Astrocyte (in vitro differentiated cells and primary cell): ENCODE data around the gene CHMP6. TPM values are rescaled to one million over a fixed set of nuclear protein-coding genes. Genes with fewer than 3 reads are reported as not detected.
A peak's percentile ranks its signal among the peaks of the same experiment; 100 is the strongest.

Experiments used
- DNase-seq: peaks from one replicate; pipeline ENCODE4 v3.0.0-alpha.2; 2010; ENCODE audit warnings: low read depth
- FAIRE-seq: peaks from 2 replicates; lab custom pipeline; 2011; peaks lifted over from hg19 to GRCh38; lab: Jason Lieb, UNC
- H2AFZ ChIP-seq: 2 replicates; pipeline ENCODE4 v1.6.0; 2012; ENCODE audit warnings: low read depth, low read length, inconsistent platforms
- H3K27ac ChIP-seq: 2 replicates; pipeline ENCODE4 v1.5.1; 2011; ENCODE audit warnings: low read depth, low read length, inconsistent platforms
- H3K27me3 ChIP-seq: 2 replicates; pipeline ENCODE4 v1.6.0; 2011; ENCODE audit warnings: low read length, inconsistent platforms; ENCODE audit not compliant: insufficient read depth
- H3K36me3 ChIP-seq: 2 replicates; pipeline ENCODE4 v1.5.1; 2011; ENCODE audit warnings: low read length, inconsistent platforms; ENCODE audit not compliant: insufficient read depth
- H3K4me1 ChIP-seq: 2 replicates; pipeline ENCODE4 v1.5.1; 2011; ENCODE audit warnings: low read length, inconsistent platforms; ENCODE audit not compliant: insufficient read depth
- H3K4me2 ChIP-seq: 2 replicates; pipeline ENCODE4 v1.6.0; 2012; ENCODE audit warnings: low read length, inconsistent platforms
- H3K4me3 ChIP-seq: 2 replicates; pipeline ENCODE4 v1.5.1; 2011; ENCODE audit warnings: low read depth, mild to moderate bottlenecking, low read length, inconsistent platforms; ENCODE audit not compliant: insufficient read depth
- H3K79me2 ChIP-seq: 2 replicates; pipeline ENCODE4 v1.6.0; 2012; ENCODE audit warnings: mild to moderate bottlenecking, low read length, inconsistent platforms; ENCODE audit not compliant: insufficient read depth
- H3K9ac ChIP-seq: 2 replicates; pipeline ENCODE4 v1.6.0; 2012; ENCODE audit warnings: mild to moderate bottlenecking, low read length, inconsistent platforms
- H3K9me3 ChIP-seq: 2 replicates; pipeline ENCODE4 v1.5.1; 2012; ENCODE audit warnings: low read depth, mild to moderate bottlenecking, low read length, inconsistent platforms; ENCODE audit not compliant: insufficient read depth
- H4K20me1 ChIP-seq: 2 replicates; pipeline ENCODE4 v1.6.0; 2012; ENCODE audit warnings: low read length, inconsistent platforms; ENCODE audit not compliant: insufficient read depth
- H3K27ac Mint-ChIP-seq: one replicate; pipeline ENCODE4 v1.8.0; 2021; ENCODE audit warnings: mild to moderate bottlenecking, mixed read lengths; ENCODE audit not compliant: unreplicated experiment
- H3K27me3 Mint-ChIP-seq: one replicate; pipeline ENCODE4 v1.8.0; 2021; ENCODE audit warnings: low read depth, mixed read lengths; ENCODE audit not compliant: unreplicated experiment
- H3K36me3 Mint-ChIP-seq: one replicate; pipeline ENCODE4 v1.8.0; 2021; ENCODE audit warnings: low read depth, mixed read lengths; ENCODE audit not compliant: unreplicated experiment
- H3K4me1 Mint-ChIP-seq: one replicate; pipeline ENCODE4 v1.8.0; 2021; ENCODE audit warnings: low read depth, mixed read lengths; ENCODE audit not compliant: unreplicated experiment
- H3K4me3 Mint-ChIP-seq: one replicate; pipeline ENCODE4 v1.8.0; 2021; ENCODE audit warnings: mild to moderate bottlenecking, moderate library complexity, mixed read lengths; ENCODE audit not compliant: unreplicated experiment
- H3K9me3 Mint-ChIP-seq: one replicate; pipeline ENCODE4 v1.8.0; 2021; ENCODE audit warnings: mild to moderate bottlenecking, mixed read lengths; ENCODE audit not compliant: unreplicated experiment
- EZH2 ChIP-seq: IDR thresholded peaks from 2 replicates; pipeline ENCODE4 v1.6.1; 2012; ENCODE audit warnings: mild to moderate bottlenecking, low read length, inconsistent platforms; ENCODE audit not compliant: insufficient read depth
- total RNA-seq: library from RNA; stranded (reverse); gene quantifications from 2 replicates; pipeline ENCODE4 v1.2.1, GENCODE V29; 2021
- TF ChIP-seq, protein P1 (sequence below): IDR thresholded peaks from 2 replicates; pipeline ENCODE4 v1.5.1; 2011; ENCODE audit warnings: low read depth, mild to moderate bottlenecking, inconsistent platforms, low read length, moderate library complexity; ENCODE audit not compliant: insufficient read depth

CHMP6 gene
- total RNA-seq, 1 donor from 2014 or later = 19.0 TPM

DNA sequence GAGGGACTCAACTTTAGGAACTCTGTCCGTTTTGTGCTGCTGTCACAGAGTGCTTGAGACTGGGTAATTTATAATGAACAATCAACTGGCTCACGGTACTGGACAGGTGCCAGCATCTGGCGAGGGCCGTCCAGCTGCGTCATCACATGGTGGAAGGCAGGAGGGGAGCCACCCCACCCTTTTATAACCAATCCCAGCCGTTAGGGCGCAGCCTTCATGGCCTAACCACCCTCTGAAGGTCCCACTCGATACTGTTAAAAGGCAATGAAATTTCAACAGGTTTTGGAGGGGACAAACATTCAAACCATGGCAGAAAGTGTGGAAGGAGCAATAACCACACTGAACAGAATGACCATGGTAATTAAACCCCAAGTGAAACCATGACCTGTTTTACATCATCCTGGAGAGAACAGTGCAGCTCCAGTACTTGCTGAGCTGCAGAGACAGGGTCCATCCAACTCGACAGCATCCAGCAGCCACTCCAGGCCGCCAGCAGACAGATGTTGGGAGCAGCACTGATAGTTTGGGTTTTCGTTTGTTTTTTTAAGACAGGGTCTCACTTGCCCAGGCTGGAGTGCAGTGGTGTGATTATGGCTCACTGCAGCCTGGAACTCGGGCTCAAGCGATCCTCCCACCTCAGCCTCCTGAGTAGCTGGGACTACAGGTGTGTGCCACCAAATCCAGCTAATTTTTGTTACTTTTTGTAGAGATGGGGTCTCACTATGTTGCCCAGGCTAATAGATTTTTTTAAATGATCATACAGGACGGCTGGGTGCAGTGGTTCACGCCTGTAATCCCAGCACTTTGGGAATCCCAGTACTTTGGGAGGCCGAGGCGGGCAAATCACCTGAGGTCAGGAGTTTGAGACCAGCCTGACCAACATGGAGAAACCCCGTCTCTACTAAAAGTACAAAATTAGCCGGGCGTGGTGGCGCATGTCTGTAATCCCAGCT is 11.0 kb downstream of the CHMP6 start:
- no peaks in the 10 kb centered on the region for H3K9me3 Mint-ChIP-seq
- H3K36me3 Mint-ChIP-seq = peaks cover 2% of the 10 kb centered on the region
- no peak overlapping the region for H3K27ac ChIP-seq
- peak overlapping the region; percentile 40 for H3K4me2 ChIP-seq
- H3K4me1 ChIP-seq = peaks cover 14% of the 10 kb centered on the region
- peaks cover 25% of the 10 kb centered on the region for H3K27me3 ChIP-seq
- TF ChIP-seq, protein P1, sequence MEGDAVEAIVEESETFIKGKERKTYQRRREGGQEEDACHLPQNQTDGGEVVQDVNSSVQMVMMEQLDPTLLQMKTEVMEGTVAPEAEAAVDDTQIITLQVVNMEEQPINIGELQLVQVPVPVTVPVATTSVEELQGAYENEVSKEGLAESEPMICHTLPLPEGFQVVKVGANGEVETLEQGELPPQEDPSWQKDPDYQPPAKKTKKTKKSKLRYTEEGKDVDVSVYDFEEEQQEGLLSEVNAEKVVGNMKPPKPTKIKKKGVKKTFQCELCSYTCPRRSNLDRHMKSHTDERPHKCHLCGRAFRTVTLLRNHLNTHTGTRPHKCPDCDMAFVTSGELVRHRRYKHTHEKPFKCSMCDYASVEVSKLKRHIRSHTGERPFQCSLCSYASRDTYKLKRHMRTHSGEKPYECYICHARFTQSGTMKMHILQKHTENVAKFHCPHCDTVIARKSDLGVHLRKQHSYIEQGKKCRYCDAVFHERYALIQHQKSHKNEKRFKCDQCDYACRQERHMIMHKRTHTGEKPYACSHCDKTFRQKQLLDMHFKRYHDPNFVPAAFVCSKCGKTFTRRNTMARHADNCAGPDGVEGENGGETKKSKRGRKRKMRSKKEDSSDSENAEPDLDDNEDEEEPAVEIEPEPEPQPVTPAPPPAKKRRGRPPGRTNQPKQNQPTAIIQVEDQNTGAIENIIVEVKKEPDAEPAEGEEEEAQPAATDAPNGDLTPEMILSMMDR = no peak
- no peak for TF ChIP-seq EZH2
- no peak overlapping the region for H3K9ac ChIP-seq
- no peak overlapping the region for H3K4me3 Mint-ChIP-seq
- DNase-seq (peak; percentile 51), FAIRE-seq (no peak)
- no peaks in the 10 kb centered on the region for H3K9me3 ChIP-seq
- no peaks in the 10 kb centered on the region for H3K36me3 ChIP-seq
- H3K27me3 Mint-ChIP-seq = peaks cover 39% of the 10 kb centered on the region
- no peak overlapping the region for H3K4me3 ChIP-seq
- no peak overlapping the region for H3K27ac Mint-ChIP-seq
- H3K4me1 Mint-ChIP-seq = no peaks in the 10 kb centered on the region
- no peak overlapping the region for H2AFZ ChIP-seq
- no peaks in the 10 kb centered on the region for H3K79me2 ChIP-seq
- peaks cover 9% of the 10 kb centered on the region for H4K20me1 ChIP-seq

DNA sequence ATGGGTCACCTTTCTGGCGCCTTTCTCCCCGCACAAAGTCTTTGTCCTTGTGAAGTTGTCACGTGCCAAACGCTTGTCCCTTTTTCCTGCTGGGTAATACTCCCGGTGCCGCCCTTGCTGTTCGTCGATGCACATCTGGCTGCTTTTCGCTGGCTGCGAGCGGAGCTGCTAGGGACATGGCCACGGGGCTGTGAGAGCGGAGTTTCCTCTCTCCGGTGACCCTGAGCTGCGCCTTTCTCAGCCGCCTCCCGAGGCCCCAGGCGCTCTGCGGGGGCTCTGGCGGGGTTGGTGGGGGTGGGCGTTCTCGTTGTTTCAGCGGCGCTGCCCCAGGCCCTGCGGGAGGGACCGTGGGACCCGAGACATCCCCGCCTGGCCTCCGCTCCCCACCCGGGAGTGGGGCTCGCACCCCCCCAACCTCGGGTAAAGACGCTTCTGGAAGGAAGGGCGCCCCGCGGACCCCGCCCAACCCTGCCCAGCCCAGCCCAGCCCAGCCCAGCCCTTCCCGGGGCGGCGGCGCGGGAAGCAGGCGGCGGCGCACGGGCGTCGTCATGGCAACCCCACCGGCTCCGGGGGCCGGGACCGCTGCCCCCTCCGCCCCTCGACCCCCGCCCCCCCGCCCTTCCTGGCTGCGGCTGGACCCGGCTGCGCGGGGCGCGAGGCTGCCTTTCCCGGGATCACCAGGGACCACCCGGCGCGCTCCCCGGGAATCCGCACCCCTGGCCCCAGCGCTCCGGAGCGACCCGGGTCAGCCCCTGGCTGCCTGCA is 12.3 kb downstream of the CHMP6 start:
- H3K4me3 ChIP-seq = no peak overlapping the region
- FAIRE-seq (no peak), DNase-seq (no peak)
- H3K79me2 ChIP-seq = no peaks in the 10 kb centered on the region
- Mint-ChIP-seq H3K36me3 (no peaks in the 10 kb centered on the region), H3K4me3 (no peak overlapping the region), H3K27me3 (peaks cover 43% of the 10 kb centered on the region), H3K4me1 (peaks cover 2% of the 10 kb centered on the region), H3K9me3 (no peaks in the 10 kb centered on the region), H3K27ac (no peak overlapping the region)
- H4K20me1 ChIP-seq = peaks cover 9% of the 10 kb centered on the region
- peak overlapping the region; percentile 73 for H3K4me2 ChIP-seq
- no peaks in the 10 kb centered on the region for H3K9me3 ChIP-seq
- TF ChIP-seq, protein P1 = no peak
- TF ChIP-seq EZH2 = peak; percentile 81
- H3K9ac ChIP-seq = no peak overlapping the region
- H3K27me3 ChIP-seq = peaks cover 29% of the 10 kb centered on the region
- H3K4me1 ChIP-seq = peaks cover 8% of the 10 kb centered on the region
- no peak overlapping the region for H3K27ac ChIP-seq
- H3K36me3 ChIP-seq = no peaks in the 10 kb centered on the region
- no peak overlapping the region for H2AFZ ChIP-seq
